ENCODE measurements around the gene PCBP3.
"Not testable (repeated sequence)": the region's sequence is repeated elsewhere in the genome, so short reads cannot be mapped to it uniquely, and the experiment has no call there.

PCBP3 gene

GRCh38 chr21:45826676-45827301 lies 183.3 kb downstream of the PCBP3 start:
- Histone ChIP-seq H3K9ac (ENCODE audit: low read depth, low read length) (no peak overlapping the region), H3K4me3 (ENCODE audit: low read length) (no peak overlapping the region), H3K27ac (ENCODE audit: low read length) (no peak overlapping the region), H3K36me3 (ENCODE audit: insufficient read depth, low read depth, low read length) (no peaks in the 10 kb centered on the region), H3K27me3 (ENCODE audit: insufficient read depth, low read length) (no peaks in the 10 kb centered on the region), H3K4me1 (ENCODE audit: insufficient read depth, low read length) (no peaks in the 10 kb centered on the region), H3K9me3 (ENCODE audit: insufficient read depth, low read depth, low read length) (no peaks in the 10 kb centered on the region)

DNA sequence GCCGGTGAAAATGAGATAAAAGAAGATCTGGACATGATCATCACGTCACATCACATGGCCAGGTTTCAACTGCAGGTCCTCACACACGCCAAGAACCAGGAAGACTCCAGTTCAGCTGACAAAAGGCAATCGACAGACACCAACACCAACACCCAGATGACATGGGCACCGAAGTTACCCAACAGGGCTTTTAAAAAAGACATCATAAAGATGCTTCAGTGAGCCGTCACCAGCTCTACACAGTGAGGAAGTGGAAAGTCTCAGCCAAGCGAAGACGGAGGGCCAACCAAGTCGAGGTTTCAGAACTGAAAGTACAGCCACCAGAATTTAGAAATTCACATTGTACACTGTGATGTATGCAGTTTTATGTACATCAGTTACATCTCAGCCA lies 183.8 kb downstream of the PCBP3 start:
- Histone ChIP-seq H3K4me1 (ENCODE audit: insufficient read depth, low read length) (no peaks in the 10 kb centered on the region), H3K9me3 (ENCODE audit: insufficient read depth, low read depth, low read length) (no peaks in the 10 kb centered on the region), H3K9ac (ENCODE audit: low read depth, low read length) (no peak overlapping the region), H3K4me3 (ENCODE audit: low read length) (no peak overlapping the region), H3K36me3 (ENCODE audit: insufficient read depth, low read depth, low read length) (no peaks in the 10 kb centered on the region), H3K27me3 (ENCODE audit: insufficient read depth, low read length) (no peaks in the 10 kb centered on the region), H3K27ac (ENCODE audit: low read length) (no peak overlapping the region)

- Histone ChIP-seq H3K4me1 (ENCODE audit: insufficient read depth, low read length) (no peaks in the 10 kb centered on the region), H3K9me3 (ENCODE audit: insufficient read depth, low read depth, low read length) (no peaks in the 10 kb centered on the region), H3K27me3 (ENCODE audit: insufficient read depth, low read length) (no peaks in the 10 kb centered on the region), H3K27ac (ENCODE audit: low read length) (no peak overlapping the region), H3K36me3 (ENCODE audit: insufficient read depth, low read depth, low read length) (no peaks in the 10 kb centered on the region), H3K4me3 (ENCODE audit: low read length) (no peak overlapping the region), H3K9ac (ENCODE audit: low read depth, low read length) (no peak overlapping the region)
These were observed 184.5 kb downstream of the PCBP3 start for GRCh38 chr21:45827881-45828579.

- Histone ChIP-seq H3K4me3 (ENCODE audit: low read length) (no peak overlapping the region), H3K4me1 (ENCODE audit: insufficient read depth, low read length) (no peaks in the 10 kb centered on the region), H3K36me3 (ENCODE audit: insufficient read depth, low read depth, low read length) (no peaks in the 10 kb centered on the region), H3K27ac (ENCODE audit: low read length) (no peak overlapping the region), H3K27me3 (ENCODE audit: insufficient read depth, low read length) (no peaks in the 10 kb centered on the region), H3K9me3 (ENCODE audit: insufficient read depth, low read depth, low read length) (no peaks in the 10 kb centered on the region), H3K9ac (ENCODE audit: low read depth, low read length) (no peak overlapping the region; the same call in 1 of the 2 replicates)
These were observed 185.3 kb downstream of the PCBP3 start for GRCh38 chr21:45828580-45829570.

DNA sequence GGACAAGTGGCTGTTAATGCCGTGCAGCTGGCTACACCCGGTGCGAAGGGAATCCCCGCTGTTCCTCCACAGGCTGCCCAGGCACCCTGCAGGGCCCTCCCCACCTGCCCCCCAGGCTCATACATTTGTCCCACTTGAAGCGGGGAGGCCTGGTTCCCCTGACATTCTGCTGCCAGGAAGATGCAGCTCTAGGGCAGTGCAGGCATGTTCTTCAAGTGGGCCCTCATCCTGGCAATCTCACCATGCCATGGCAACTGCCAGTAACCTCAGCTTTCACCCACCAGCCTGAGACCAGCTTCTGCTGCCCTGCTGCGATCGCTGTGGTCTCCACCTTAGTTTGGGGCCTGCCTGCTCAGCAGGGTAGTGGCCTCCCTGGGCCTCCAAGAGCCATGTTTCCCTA lies 186.1 kb downstream of the PCBP3 start:
- no peaks in the 10 kb centered on the region for H3K27me3 ChIP-seq (ENCODE audit: insufficient read depth, low read length)
- no peak overlapping the region for H3K9ac ChIP-seq (ENCODE audit: low read depth, low read length)
- no peaks in the 10 kb centered on the region for H3K9me3 ChIP-seq (ENCODE audit: insufficient read depth, low read depth, low read length)
- H3K27ac ChIP-seq (ENCODE audit: low read length) = no peak overlapping the region
- no peaks in the 10 kb centered on the region for H3K4me1 ChIP-seq (ENCODE audit: insufficient read depth, low read length)
- no peak overlapping the region for H3K4me3 ChIP-seq (ENCODE audit: low read length)
- H3K36me3 ChIP-seq (ENCODE audit: insufficient read depth, low read depth, low read length) = no peaks in the 10 kb centered on the region

DNA sequence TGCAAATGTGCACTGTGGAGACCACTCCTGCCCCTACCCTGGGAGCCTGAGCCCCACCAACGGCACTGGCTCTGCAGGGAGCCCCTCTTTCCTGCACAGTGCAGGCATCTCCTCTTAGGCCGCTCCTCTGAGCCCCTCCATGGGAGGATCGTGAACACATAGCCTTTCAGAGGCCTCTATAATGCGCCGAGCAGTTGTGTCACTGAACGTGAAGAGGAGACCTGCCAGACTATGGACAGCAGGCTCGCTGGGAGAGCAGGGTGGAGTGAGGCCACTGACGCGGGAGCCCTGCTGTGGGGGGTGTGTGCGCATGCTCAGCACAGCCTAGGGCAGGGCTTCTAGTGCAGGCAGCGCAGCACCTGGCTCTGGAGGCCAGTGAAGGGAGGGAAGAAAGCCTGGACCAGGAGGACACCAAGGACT lies 186.7 kb downstream of the PCBP3 start:
- no peak overlapping the region for H3K9ac ChIP-seq (ENCODE audit: low read depth, low read length)
- H3K27ac ChIP-seq (ENCODE audit: low read length) = no peak overlapping the region
- no peaks in the 10 kb centered on the region; the same call in 1 of the 2 replicates for H3K4me1 ChIP-seq (ENCODE audit: insufficient read depth, low read length)
- H3K4me3 ChIP-seq (ENCODE audit: low read length) = no peak overlapping the region
- H3K9me3 ChIP-seq (ENCODE audit: insufficient read depth, low read depth, low read length) = no peaks in the 10 kb centered on the region
- H3K27me3 ChIP-seq (ENCODE audit: insufficient read depth, low read length) = no peaks in the 10 kb centered on the region
- no peaks in the 10 kb centered on the region for H3K36me3 ChIP-seq (ENCODE audit: insufficient read depth, low read depth, low read length)

DNA sequence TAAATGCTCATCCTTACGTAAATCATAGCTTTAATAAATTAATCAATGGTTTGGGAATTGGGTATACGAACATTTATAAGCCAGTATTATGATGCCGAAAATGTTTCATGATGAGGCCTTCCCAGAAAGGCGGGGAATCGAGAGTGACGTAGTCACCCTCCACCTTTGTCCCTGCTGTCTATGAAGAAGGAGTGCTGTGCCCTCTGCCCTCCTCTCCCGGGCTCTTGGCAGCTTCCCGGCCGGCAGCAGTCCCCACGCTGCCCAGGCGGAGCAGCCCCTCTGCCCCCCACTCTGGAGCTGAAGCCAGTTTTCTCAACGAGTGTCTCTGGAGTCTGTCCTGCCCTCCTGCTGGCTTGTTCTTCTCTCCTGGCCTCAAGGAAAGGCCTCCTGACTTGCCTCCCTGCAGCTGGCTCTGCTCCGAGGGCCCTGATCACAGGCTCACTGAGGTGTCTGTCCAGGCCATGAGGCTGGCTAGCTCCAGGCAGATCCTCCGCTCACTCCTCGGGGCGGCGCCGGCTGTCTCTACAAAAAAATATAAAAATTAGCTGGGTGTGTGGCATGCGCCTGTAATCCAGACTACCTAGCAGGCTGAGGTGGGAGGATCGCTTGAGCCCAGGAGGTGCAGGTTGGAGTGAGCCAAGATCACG lies 187.3 kb downstream of the PCBP3 start:
- no peaks in the 10 kb centered on the region for H3K36me3 ChIP-seq (ENCODE audit: insufficient read depth, low read depth, low read length)
- H3K9ac ChIP-seq (ENCODE audit: low read depth, low read length) = no peak overlapping the region
- no peaks in the 10 kb centered on the region for H3K27me3 ChIP-seq (ENCODE audit: insufficient read depth, low read length)
- no peaks in the 10 kb centered on the region; the same call in 1 of the 2 replicates for H3K4me1 ChIP-seq (ENCODE audit: insufficient read depth, low read length)
- H3K9me3 ChIP-seq (ENCODE audit: insufficient read depth, low read depth, low read length) = no peaks in the 10 kb centered on the region
- H3K4me3 ChIP-seq (ENCODE audit: low read length) = no peak overlapping the region
- H3K27ac ChIP-seq (ENCODE audit: low read length) = no peak overlapping the region

DNA sequence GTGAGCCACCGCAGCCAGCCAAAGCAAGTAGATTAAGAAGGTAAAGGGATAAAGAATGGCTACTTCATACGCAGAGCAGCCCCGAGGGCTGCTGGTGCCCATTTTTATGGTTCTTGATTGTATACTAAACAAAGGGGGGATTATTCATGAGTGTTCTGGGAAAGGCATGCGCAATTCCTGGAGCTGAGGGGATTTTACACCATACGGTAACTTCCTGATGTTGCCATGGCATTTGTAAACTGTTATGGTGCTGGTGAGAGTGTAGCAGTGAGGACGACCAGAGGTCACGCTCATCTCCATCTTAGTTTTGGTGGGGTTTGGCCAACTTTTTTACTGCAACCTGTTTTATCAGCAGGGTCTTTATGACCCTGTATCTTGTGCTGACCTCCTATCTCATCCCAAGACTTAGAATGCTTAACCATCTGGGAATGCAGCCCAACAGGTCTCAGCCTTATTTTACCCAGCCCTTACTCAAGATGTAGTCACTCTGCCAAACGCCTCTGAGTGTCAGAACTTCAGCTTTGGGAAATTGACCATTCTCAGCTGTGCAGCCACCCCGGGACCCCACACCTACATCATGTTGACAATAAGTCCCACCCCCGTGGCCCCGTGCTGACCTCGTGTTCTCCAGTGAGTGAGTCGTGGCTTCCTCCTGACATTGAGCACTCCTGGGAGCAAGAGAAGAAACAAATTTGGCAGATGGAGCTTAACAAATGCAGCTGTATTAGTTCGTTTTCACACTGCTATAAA lies 188.6 kb downstream of the PCBP3 start:
- Histone ChIP-seq H3K9me3 (ENCODE audit: insufficient read depth, low read depth, low read length) (no peaks in the 10 kb centered on the region), H3K4me1 (ENCODE audit: insufficient read depth, low read length) (no peaks in the 10 kb centered on the region; the same call in 1 of the 2 replicates), H3K36me3 (ENCODE audit: insufficient read depth, low read depth, low read length) (no peaks in the 10 kb centered on the region), H3K4me3 (ENCODE audit: low read length) (no peak overlapping the region), H3K27me3 (ENCODE audit: insufficient read depth, low read length) (no peaks in the 10 kb centered on the region), H3K27ac (ENCODE audit: low read length) (no peak overlapping the region), H3K9ac (ENCODE audit: low read depth, low read length) (no peak overlapping the region)

GRCh38 chr21:45832741-45833235 lies 189.3 kb downstream of the PCBP3 start:
- not testable (repeated sequence) for H3K9ac ChIP-seq (ENCODE audit: low read depth, low read length); H3K36me3 ChIP-seq (ENCODE audit: insufficient read depth, low read depth, low read length); H3K4me1 ChIP-seq (ENCODE audit: insufficient read depth, low read length); H3K4me3 ChIP-seq (ENCODE audit: low read length); H3K27ac ChIP-seq (ENCODE audit: low read length); H3K27me3 ChIP-seq (ENCODE audit: insufficient read depth, low read length); H3K9me3 ChIP-seq (ENCODE audit: insufficient read depth, low read depth, low read length)

GRCh38 chr21:45833414-45833813 lies 189.9 kb downstream of the PCBP3 start:
- Histone ChIP-seq H3K27ac (ENCODE audit: low read length) (no peak overlapping the region), H3K36me3 (ENCODE audit: insufficient read depth, low read depth, low read length) (no peaks in the 10 kb centered on the region), H3K9ac (ENCODE audit: low read depth, low read length) (no peak overlapping the region), H3K9me3 (ENCODE audit: insufficient read depth, low read depth, low read length) (no peaks in the 10 kb centered on the region), H3K27me3 (ENCODE audit: insufficient read depth, low read length) (no peaks in the 10 kb centered on the region), H3K4me1 (ENCODE audit: insufficient read depth, low read length) (no peaks in the 10 kb centered on the region; the same call in 1 of the 2 replicates), H3K4me3 (ENCODE audit: low read length) (no peak overlapping the region)
